Thoracic aorta (tissue), 2 donors: Measurements from ENCODE around the gene RHBG. TPM values are rescaled to one million over a fixed set of nuclear protein-coding genes. Genes with fewer than 3 reads are reported as not detected.

ENCODE experiments used
- ATAC-seq: fragments of 150-250 bp; one replicate; pipeline ENCODE4 v1.8.0; 2017; ENCODE audit warnings: low read depth; ENCODE audit not compliant: insufficient number of reproducible peaks, low FRiP score
- DNase-seq: peaks from one replicate; pipeline ENCODE4 v3.0.0-alpha.2; 2020; ENCODE audit warnings: low spot score
- H3K27ac ChIP-seq, 2 donors: fragments of 200-600 bp; sonication (generic); 1 replicate in 1 of 2; 2 replicates in 1 of 2; pipeline ENCODE4 v1.5.1; 2016; ENCODE audit warnings: mild to moderate bottlenecking in 2 of 2, moderate library complexity in 2 of 2
- H3K27me3 ChIP-seq: fragments of 200-600 bp; sonication (generic); replicated peaks from 2 replicates; pipeline ENCODE4 v1.6.0; 2016; ENCODE audit warnings: mild to moderate bottlenecking; ENCODE audit not compliant: insufficient read depth
- H3K36me3 ChIP-seq: fragments of 200-600 bp; sonication (generic); one replicate; pipeline ENCODE4 v1.5.1; 2016
- H3K4me1 ChIP-seq, 2 donors: fragments of 200-600 bp; sonication (generic); 1 replicate in 1 of 2; 2 replicates in 1 of 2; pipeline versions ENCODE4 v1.5.1 to v1.6.0; 2016; ENCODE audit warnings: low read depth in 2 of 2, mild to moderate bottlenecking in 1 of 2; ENCODE audit not compliant: control insufficient read depth in 1 of 2
- H3K4me3 ChIP-seq: fragments of 200-600 bp; sonication (generic); 2 replicates; pipeline ENCODE4 v1.5.1; 2016; ENCODE audit warnings: mild to moderate bottlenecking
- H3K9me3 ChIP-seq: fragments of 200-600 bp; sonication (generic); 2 replicates; pipeline ENCODE4 v1.5.1; 2016
- CTCF ChIP-seq: fragments of 200-600 bp; sonication (generic); IDR thresholded peaks from one replicate; pipeline ENCODE4 v1.5.1; 2019; ENCODE audit warnings: antibody characterized with exemption
- total RNA-seq, 2 donors: library from RNA; depleted of rRNA; stranded (reverse); fragments of >200 nt; gene quantifications; one replicate each; pipeline versions ENCODE4 v1.1.0 to v1.2.3, GENCODE V29; 2016

The RHBG gene
- total RNA-seq, 2 donors from 2014 or later, result not detected

DNA sequence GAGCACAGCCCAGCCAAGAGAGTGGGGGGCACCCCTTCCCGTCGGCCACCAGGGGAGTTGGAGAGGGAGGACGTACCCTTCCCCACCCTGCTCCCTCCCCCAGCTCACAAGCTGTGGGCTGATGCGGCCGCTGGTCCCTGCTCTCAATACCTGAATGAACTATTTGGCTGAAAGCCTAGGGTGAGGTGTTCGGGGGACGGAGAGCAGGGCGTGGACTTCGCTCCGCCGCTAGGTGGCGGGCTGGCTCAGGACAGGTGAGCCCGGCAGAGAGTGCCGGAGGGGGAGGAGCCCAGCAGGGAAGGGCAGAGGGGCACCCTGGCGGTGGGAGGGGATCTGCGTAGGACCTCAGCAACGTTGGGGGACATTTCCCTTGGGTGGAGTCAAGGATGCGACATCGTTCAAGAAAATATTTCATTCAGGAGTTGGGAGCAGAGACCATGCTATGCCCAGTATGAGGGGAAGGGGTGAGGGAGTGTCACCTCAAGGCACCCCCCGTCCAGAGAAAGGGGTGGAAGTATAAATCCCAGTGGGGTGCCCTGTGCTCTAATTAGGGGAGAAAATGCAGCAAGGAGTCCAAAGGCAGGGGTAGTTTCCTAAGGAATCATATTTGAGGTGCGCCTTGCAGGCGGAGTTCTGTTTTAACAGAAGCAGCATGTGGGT lies 12.0 kb upstream of the RHBG start:
- DNase-seq (no peak), ATAC-seq (no peak)
- Histone ChIP-seq H3K36me3 (no peaks in the 10 kb centered on the region), H3K9me3 (no peaks in the 10 kb centered on the region), H3K4me1 (no peaks in the 10 kb centered on the region), H3K4me3 (no peak overlapping the region), H3K27ac (no peak overlapping the region), H3K27me3 (no peaks in the 10 kb centered on the region)
- peak; percentile 55 for TF ChIP-seq CTCF

GRCh38 chr1:156357977-156358376 lies 11.0 kb upstream of the RHBG start:
- H3K4me1 ChIP-seq, result no peaks in the 10 kb centered on the region
- DNase-seq, result no peak
- ATAC-seq, result no peak
- H3K9me3 ChIP-seq, result no peaks in the 10 kb centered on the region
- H3K27me3 ChIP-seq, result no peaks in the 10 kb centered on the region
- TF ChIP-seq CTCF, result no peak
- no peak overlapping the region for H3K27ac ChIP-seq
- no peak overlapping the region for H3K4me3 ChIP-seq
- H3K36me3 ChIP-seq, result no peaks in the 10 kb centered on the region

DNA sequence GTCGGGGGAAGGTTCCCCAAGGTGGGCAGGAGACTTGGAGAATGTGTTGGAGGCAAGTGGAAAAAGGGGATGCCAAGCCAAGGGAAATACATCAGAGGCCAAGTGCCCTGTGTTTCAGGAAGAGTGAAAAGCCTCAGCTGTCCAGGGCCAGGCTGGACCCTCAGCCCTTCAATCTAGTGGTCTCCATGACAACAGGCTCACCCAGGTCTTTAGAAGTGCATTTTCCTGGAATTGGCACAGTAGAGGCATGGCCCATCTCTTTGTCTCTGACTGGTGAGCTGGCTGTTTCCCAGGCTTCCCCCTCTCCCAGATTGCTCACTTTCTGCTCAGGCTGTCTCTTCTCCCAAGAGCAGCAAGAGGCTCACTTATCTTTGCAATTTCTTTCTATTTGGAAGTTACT lies 10.4 kb upstream of the RHBG start:
- no peak for DNase-seq
- Histone ChIP-seq H3K36me3 (no peaks in the 10 kb centered on the region), H3K27me3 (no peaks in the 10 kb centered on the region), H3K4me1 (no peaks in the 10 kb centered on the region), H3K27ac (no peak overlapping the region), H3K4me3 (no peak overlapping the region), H3K9me3 (no peaks in the 10 kb centered on the region)
- ATAC-seq, result no peak
- TF ChIP-seq CTCF, result no peak

- Histone ChIP-seq H3K4me1 (no peaks in the 10 kb centered on the region), H3K36me3 (no peaks in the 10 kb centered on the region), H3K27me3 (no peaks in the 10 kb centered on the region), H3K4me3 (no peak overlapping the region), H3K9me3 (no peaks in the 10 kb centered on the region), H3K27ac (no peak overlapping the region)
- TF ChIP-seq CTCF, result no peak
- ATAC-seq, result no peak
- DNase-seq, result no peak
Observed at GRCh38 chr1:156359249-156359648, 9.8 kb upstream of the RHBG start.

GRCh38 chr1:156359973-156360372 lies 9.0 kb upstream of the RHBG start:
- Histone ChIP-seq H3K36me3 (no peaks in the 10 kb centered on the region), H3K4me1 (no peaks in the 10 kb centered on the region), H3K27ac (no peak overlapping the region), H3K9me3 (no peaks in the 10 kb centered on the region), H3K4me3 (no peak overlapping the region), H3K27me3 (no peaks in the 10 kb centered on the region)
- DNase-seq (no peak), ATAC-seq (no peak)
- TF ChIP-seq CTCF, result no peak
